Lung (tissue), 12 donors: ENCODE data around the gene TTLL5. TPM values are rescaled to one million over a fixed set of nuclear protein-coding genes. Genes with fewer than 3 reads are reported as not detected.

Source experiments
- ATAC-seq: fragments of 200-7000 bp; cut with Tn5 transposase; one replicate; pipeline ENCODE4 v1.9.1; 2020; ENCODE audit warnings: moderate number of reproducible peaks; ENCODE audit not compliant: insufficient read depth, low FRiP score
- DNase-seq, 3 donors: peaks; one replicate each; pipeline ENCODE4 v3.0.0-alpha.2; 2013 to 2017
- H3K27ac ChIP-seq, 2 donors: one replicate each; pipeline ENCODE4 v1.5.1; 2013; ENCODE audit warnings: mild to moderate bottlenecking in 2 of 2, moderate library complexity in 2 of 2, control low read depth in 1 of 2, inconsistent platforms in 1 of 2, low read depth in 1 of 2, low read length in 1 of 2
- H3K27me3 ChIP-seq, 3 donors: one replicate each; pipeline ENCODE4 v1.5.1; 2013; ENCODE audit warnings: low read length in 2 of 3; ENCODE audit not compliant: control insufficient read depth in 3 of 3, insufficient read depth in 3 of 3
- H3K36me3 ChIP-seq, 4 donors: one replicate each; pipeline ENCODE4 v1.5.1; 2013; ENCODE audit warnings: low read length in 4 of 4, mild to moderate bottlenecking in 1 of 4, moderate library complexity in 1 of 4; ENCODE audit not compliant: control insufficient read depth in 4 of 4, insufficient read depth in 4 of 4
- H3K4me1 ChIP-seq, 5 donors: one replicate each; pipeline ENCODE4 v1.5.1; 2013; ENCODE audit warnings: low read length in 5 of 5, mild to moderate bottlenecking in 2 of 5, moderate library complexity in 1 of 5; ENCODE audit not compliant: control insufficient read depth in 5 of 5, insufficient read depth in 5 of 5
- H3K4me3 ChIP-seq: one replicate; pipeline ENCODE4 v1.5.1; 2013; ENCODE audit warnings: mild to moderate bottlenecking, control low read depth, moderate library complexity
- H3K9ac ChIP-seq, 2 donors: one replicate each; pipeline ENCODE4 v1.5.1; 2013; ENCODE audit warnings: low read length in 2 of 2, control low read depth in 1 of 2; ENCODE audit not compliant: insufficient read depth in 1 of 2
- H3K9me3 ChIP-seq, 4 donors: one replicate each; pipeline ENCODE4 v1.5.1; 2013; ENCODE audit warnings: low read length in 3 of 4, mild to moderate bottlenecking in 1 of 4, moderate library complexity in 1 of 4; ENCODE audit not compliant: control insufficient read depth in 4 of 4, insufficient read depth in 3 of 4
- WGBS, 2 donors: extraction: QIAGEN DNeasy Blood & Tissue Kit; methylation state at CpG; one replicate each; pipeline ENCODE4 v1.1.7; 2013; 5-methylcytosine and 5-hydroxymethylcytosine counted together
- polyA plus RNA-seq, 2 donors: library from polyadenylated mRNA; stranded (reverse); fragments of 200-250 nt; gene quantifications; one replicate each; pipeline ENCODE4 v1.2.1, GENCODE V29; 2013
- total RNA-seq, 2 donors: library from RNA; depleted of rRNA in 1 of 2; stranded (reverse); fragments of >200 nt in 1 of 2; gene quantifications; one replicate each; pipeline ENCODE4 v1.2.1, GENCODE V29; 2014 to 2021
- TF ChIP-seq, protein P1 (sequence below): IDR thresholded peaks from 2 replicates; pipeline ENCODE4 v1.5.1; 2012; ENCODE audit warnings: mild to moderate bottlenecking; ENCODE audit errors: control extremely low read depth, extremely low read depth
- donor health status: control.
- donor health status: control.
- donor health status: Bipolar disorder and iron deficiency.
- donor health status: healthy.
- donor health status: DM: yes; HTN: yes; CAD: no.

The TTLL5 gene
- total and polyA plus RNA-seq, 4 donors, result 10.3 to 58.6 (median 28.8) TPM

DNA sequence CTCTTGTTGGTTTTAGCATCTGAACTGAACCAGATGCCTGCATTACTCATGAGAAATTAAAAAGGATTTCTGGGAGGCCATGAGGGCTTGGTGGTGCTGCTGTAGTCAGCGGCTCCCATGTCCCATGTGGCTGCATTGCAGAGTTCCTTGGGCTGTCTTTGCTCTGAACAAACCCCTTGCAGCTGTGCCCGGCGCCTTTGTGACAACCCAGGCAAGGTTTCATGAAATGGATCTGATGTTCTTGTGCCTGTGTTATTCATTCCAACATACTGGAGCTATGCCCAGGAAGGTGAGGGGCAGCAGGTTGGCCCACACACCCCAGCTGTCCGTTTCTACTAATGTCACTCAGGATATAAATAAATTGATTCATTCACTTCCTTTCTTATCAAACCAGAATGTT is 280.0 kb downstream of the TTLL5 start:
- Histone ChIP-seq H3K4me3 (no peak overlapping the region), H3K27ac (no peak overlapping the region), H3K9me3 (no peaks in the 10 kb centered on the region), H3K9ac (no peak overlapping the region), H3K27me3 (no peaks in the 10 kb centered on the region), H3K36me3 (peaks cover 0 to 3% (median 0%) of the 10 kb centered on the region in 4 donors), H3K4me1 (no peaks in the 10 kb centered on the region)
- ATAC-seq (no peak), DNase-seq (no peak)
- TF ChIP-seq, protein P1, sequence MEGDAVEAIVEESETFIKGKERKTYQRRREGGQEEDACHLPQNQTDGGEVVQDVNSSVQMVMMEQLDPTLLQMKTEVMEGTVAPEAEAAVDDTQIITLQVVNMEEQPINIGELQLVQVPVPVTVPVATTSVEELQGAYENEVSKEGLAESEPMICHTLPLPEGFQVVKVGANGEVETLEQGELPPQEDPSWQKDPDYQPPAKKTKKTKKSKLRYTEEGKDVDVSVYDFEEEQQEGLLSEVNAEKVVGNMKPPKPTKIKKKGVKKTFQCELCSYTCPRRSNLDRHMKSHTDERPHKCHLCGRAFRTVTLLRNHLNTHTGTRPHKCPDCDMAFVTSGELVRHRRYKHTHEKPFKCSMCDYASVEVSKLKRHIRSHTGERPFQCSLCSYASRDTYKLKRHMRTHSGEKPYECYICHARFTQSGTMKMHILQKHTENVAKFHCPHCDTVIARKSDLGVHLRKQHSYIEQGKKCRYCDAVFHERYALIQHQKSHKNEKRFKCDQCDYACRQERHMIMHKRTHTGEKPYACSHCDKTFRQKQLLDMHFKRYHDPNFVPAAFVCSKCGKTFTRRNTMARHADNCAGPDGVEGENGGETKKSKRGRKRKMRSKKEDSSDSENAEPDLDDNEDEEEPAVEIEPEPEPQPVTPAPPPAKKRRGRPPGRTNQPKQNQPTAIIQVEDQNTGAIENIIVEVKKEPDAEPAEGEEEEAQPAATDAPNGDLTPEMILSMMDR, result no peak
- WGBS, 2 donors, result 84 to 90% methylated on average over 4 of the region's 4 CpGs

DNA sequence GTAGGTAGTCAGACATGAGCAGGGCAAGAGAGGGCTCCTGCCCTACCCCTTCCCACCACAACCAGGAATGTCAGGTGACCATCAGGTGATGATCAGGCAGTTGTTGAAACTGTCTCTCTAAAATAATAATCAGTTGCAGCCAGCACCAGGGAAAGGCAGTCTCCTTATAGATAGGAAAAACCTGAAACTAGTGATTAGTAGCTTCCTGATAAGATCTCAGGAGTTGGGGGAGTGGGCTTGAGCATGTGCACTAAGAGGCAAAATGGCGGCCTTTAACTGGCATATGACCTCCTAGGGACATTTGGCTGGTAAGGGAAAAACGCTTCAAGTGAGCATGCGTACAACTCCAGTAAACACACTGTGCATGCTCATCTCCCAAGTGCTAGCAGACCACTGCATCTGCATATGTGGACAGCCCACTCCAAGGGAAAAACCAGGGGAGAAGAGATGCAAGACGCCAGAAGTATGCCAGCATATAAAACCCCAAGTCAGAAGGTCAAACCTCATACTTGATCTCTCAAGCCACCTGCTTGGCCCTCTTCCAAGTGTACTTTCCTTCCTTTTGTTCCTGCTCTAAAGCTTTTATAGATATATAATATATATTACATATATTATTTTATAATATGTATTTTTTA is 283.7 kb downstream of the TTLL5 start:
- Histone ChIP-seq H3K9me3 (no peaks in the 10 kb centered on the region), H3K27ac (no peak overlapping the region), H3K9ac (no peak overlapping the region), H3K4me3 (no peak overlapping the region), H3K27me3 (no peaks in the 10 kb centered on the region), H3K36me3 (peaks cover 0 to 3% (median 0%) of the 10 kb centered on the region in 4 donors), H3K4me1 (no peaks in the 10 kb centered on the region)
- WGBS, 2 donors, result 85 to 91% methylated on average over 4 of the region's 4 CpGs
- TF ChIP-seq, protein P1, result no peak
- DNase-seq (no peak), ATAC-seq (no peak)

DNA sequence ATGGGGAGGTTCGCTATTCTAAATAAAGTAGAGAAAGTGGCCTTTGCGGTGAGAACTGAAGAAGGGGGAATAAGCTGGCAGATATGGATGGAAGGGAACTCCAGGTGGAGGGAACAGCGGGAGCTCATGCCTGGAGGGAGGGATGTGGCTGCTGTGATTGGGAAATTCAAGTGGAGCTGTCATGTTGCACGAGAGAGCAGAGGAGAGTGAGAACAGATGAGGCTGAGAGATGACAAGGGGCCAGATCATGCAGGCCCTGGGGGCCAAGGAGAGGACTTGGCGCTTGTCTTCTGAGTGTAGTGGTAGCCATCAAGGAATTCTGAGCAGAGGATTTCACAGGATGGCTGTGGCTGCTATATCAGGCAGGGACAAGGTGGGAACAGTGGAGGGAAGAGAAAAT is 285.7 kb downstream of the TTLL5 start:
- H3K9ac ChIP-seq, result no peak overlapping the region
- DNase-seq (no peak), ATAC-seq (no peak)
- no peak overlapping the region for H3K27ac ChIP-seq
- no peaks in the 10 kb centered on the region for H3K9me3 ChIP-seq
- TF ChIP-seq, protein P1, result no peak
- peaks cover 0 to 5% (median 0%) of the 10 kb centered on the region in 4 donors for H3K36me3 ChIP-seq
- H3K4me1 ChIP-seq, result no peaks in the 10 kb centered on the region
- H3K27me3 ChIP-seq, result no peaks in the 10 kb centered on the region
- no peak overlapping the region for H3K4me3 ChIP-seq
- 91 to 94% methylated on average over 5 of the region's 5 CpGs for WGBS, 2 donors

DNA sequence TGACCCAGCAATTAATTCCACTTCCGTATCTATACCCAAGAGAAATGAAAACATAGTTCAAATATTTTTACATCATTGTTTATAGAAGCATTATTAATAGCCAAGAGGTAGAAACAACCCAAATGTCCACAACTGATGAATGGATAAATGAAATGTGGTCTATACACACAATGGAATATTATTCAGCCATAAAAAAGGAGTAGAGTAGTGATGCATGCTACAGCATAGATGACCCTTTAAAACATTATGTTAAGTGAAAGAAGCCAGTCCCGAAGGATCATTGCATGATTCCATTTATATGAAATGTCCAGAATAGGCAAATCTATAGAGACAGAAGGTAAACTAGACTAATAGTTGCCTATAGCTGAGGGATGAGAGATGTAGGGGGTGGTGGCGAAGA is 291.4 kb downstream of the TTLL5 start:
- 94 to 97% methylated on average over 3 of the region's 3 CpGs for WGBS, 2 donors
- TF ChIP-seq, protein P1, result no peak
- Histone ChIP-seq H3K36me3 (peaks cover 0 to 10% (median 2%) of the 10 kb centered on the region in 4 donors), H3K27me3 (no peaks in the 10 kb centered on the region), H3K9ac (no peak overlapping the region), H3K4me3 (no peak overlapping the region), H3K4me1 (no peaks in the 10 kb centered on the region), H3K9me3 (no peaks in the 10 kb centered on the region), H3K27ac (no peak overlapping the region)
- ATAC-seq, result no peak
- no peak for DNase-seq
